CD4-positive, alpha-beta memory T cell (primary cell): Measurements from ENCODE around the gene DICER1. TPM values are rescaled to one million over a fixed set of nuclear protein-coding genes. Genes with fewer than 3 reads are reported as not detected.
A peak's percentile ranks its signal among the peaks of the same experiment; 100 is the strongest.

Source experiments
- CTCF ChIA-PET: fragments of 350-600 bp; sonication (Branson Sonifier 250); formaldehyde crosslinking; loops from one replicate; lab custom pipeline; 2021; ENCODE audit warnings: inconsistent platforms; ENCODE audit not compliant: partially characterized antibody; lab: Charles Lee
- POLR2A ChIA-PET: fragments of 350-600 bp; sonication (Branson Sonifier 250); formaldehyde crosslinking; loops from one replicate; lab custom pipeline; 2021; ENCODE audit not compliant: partially characterized antibody; lab: Charles Lee
- DNase-seq, 5 donors: peaks; one replicate each; pipeline versions ENCODE4 v3.0.0 to v3.0.0-alpha.2; 2020 to 2022; ENCODE audit warnings: mixed read lengths in 1 of 5
- H3K27ac ChIP-seq: one replicate; pipeline ENCODE4 v1.7.0; 2013; ENCODE audit warnings: low read depth, low read length
- H3K27me3 ChIP-seq: 2 replicates; pipeline ENCODE4 v1.7.0; 2013; ENCODE audit warnings: mild to moderate bottlenecking, low read length, moderate library complexity; ENCODE audit not compliant: insufficient read depth
- H3K36me3 ChIP-seq: 2 replicates; pipeline ENCODE4 v1.7.0; 2013; ENCODE audit warnings: mild to moderate bottlenecking, low read length, moderate library complexity; ENCODE audit not compliant: insufficient read depth
- H3K4me1 ChIP-seq: 2 replicates; pipeline ENCODE4 v1.7.0; 2013; ENCODE audit warnings: mild to moderate bottlenecking, low read length, moderate library complexity; ENCODE audit not compliant: insufficient read depth
- H3K4me3 ChIP-seq, 2 donors: one replicate each; pipeline ENCODE4 v1.7.0; 2013; ENCODE audit warnings: low read length in 2 of 2, mild to moderate bottlenecking in 1 of 2
- H3K9me3 ChIP-seq, 2 donors: one replicate each; pipeline ENCODE4 v1.7.0; 2013; ENCODE audit warnings: low read length in 2 of 2, control low read depth in 1 of 2; ENCODE audit not compliant: control insufficient read depth in 1 of 2
- H3K27ac Mint-ChIP-seq, 7 donors: one replicate each; pipeline ENCODE4 v1.8.0; 2020 to 2021; ENCODE audit warnings: mixed read lengths in 7 of 7, mild to moderate bottlenecking in 6 of 7, inconsistent platforms in 3 of 7, moderate library complexity in 3 of 7
- H3K27me3 Mint-ChIP-seq, 2 donors: one replicate each; pipeline ENCODE4 v1.8.0; 2020 to 2021; ENCODE audit warnings: mixed read lengths in 2 of 2
- H3K36me3 Mint-ChIP-seq, 2 donors: one replicate each; pipeline ENCODE4 v1.8.0; 2020 to 2021; ENCODE audit warnings: mixed read lengths in 2 of 2, inconsistent platforms in 1 of 2, mild to moderate bottlenecking in 1 of 2
- H3K4me1 Mint-ChIP-seq, 4 donors: one replicate each; pipeline ENCODE4 v1.8.0; 2020 to 2021; ENCODE audit warnings: mixed read lengths in 4 of 4, mild to moderate bottlenecking in 1 of 4
- H3K4me3 Mint-ChIP-seq, 8 donors: one replicate each; pipeline ENCODE4 v1.8.0; 2020 to 2021; ENCODE audit warnings: mixed read lengths in 8 of 8, mild to moderate bottlenecking in 7 of 8, moderate library complexity in 6 of 8, inconsistent platforms in 3 of 8
- H3K9me3 Mint-ChIP-seq, 8 donors: one replicate each; pipeline ENCODE4 v1.8.0; 2020 to 2021; ENCODE audit warnings: mixed read lengths in 8 of 8, mild to moderate bottlenecking in 5 of 8, inconsistent platforms in 3 of 8, moderate library complexity in 1 of 8
- intact Hi-C: fragments of 100-400 bp; cut with micrococcal nuclease; formaldehyde crosslinking; loops from one replicate; pipeline ENCODE4 v1.15.1; 2023
- polyA plus RNA-seq, 2 donors: library from polyadenylated mRNA; unstranded; fragments of 300-500 nt; fragmentation: Illumina TruSeq; gene quantifications; one replicate each; pipeline ENCODE4 v1.2.3, GENCODE V29; 2021
- total RNA-seq, 2 experiments: library from RNA; stranded (reverse); gene quantifications; one replicate each; pipeline ENCODE4 v1.2.3, GENCODE V29; 2021

DICER1 gene
- total and polyA plus RNA-seq, 4 experiments from 2014 or later, result 8.8 to 62.8 (median 36.8) TPM

DNA sequence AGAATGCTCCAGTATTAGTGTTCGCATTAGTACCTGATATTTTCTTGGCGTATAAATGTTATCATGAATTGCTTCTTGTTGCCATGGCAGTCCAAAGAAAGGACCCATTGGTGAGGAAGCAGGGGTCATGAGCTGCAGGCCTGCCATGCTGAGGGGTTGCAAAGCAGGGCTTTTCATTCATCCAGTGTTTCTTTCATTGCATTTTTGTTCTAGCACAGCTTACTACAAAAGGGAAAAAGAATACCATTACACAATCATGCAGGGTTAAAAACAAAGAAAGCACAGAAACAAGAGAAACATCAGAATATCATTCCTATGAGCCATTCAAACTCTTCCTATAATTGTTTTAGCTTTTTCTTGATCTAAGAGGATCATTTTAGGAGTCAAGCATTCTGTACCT, 24.0 kb downstream of the DICER1 start:
- Mint-ChIP-seq H3K4me3 (no peak overlapping the region), H3K36me3 (peaks cover 50 to 56% of the 10 kb centered on the region in 2 donors), H3K27ac (peak overlapping the region in 2 of 7 donors; percentile 11 to 25), H3K9me3 (no peaks in the 10 kb centered on the region), H3K4me1 (peaks cover 23 to 50% (median 33%) of the 10 kb centered on the region in 4 donors), H3K27me3 (no peaks in the 10 kb centered on the region)
- POLR2A ChIA-PET, result no interaction called here
- peaks cover 17% of the 10 kb centered on the region for H3K36me3 ChIP-seq
- no peaks in the 10 kb centered on the region for H3K9me3 ChIP-seq
- peaks cover 20% of the 10 kb centered on the region for H3K4me1 ChIP-seq
- DNase-seq, result no peak
- no peak overlapping the region for H3K4me3 ChIP-seq
- intact Hi-C loops, result no loop called here
- no peak overlapping the region for H3K27ac ChIP-seq
- CTCF ChIA-PET, result no interaction called here
- H3K27me3 ChIP-seq, result no peaks in the 10 kb centered on the region

GRCh38 chr14:95132760-95133159, 24.6 kb downstream of the DICER1 start:
- peaks cover 23 to 48% (median 32%) of the 10 kb centered on the region in 4 donors for H3K4me1 Mint-ChIP-seq
- Histone ChIP-seq H3K27ac (no peak overlapping the region), H3K4me1 (peaks cover 16% of the 10 kb centered on the region), H3K36me3 (peaks cover 17% of the 10 kb centered on the region), H3K27me3 (no peaks in the 10 kb centered on the region), H3K9me3 (no peaks in the 10 kb centered on the region), H3K4me3 (no peak overlapping the region)
- ChIA-PET CTCF (no interaction called here), POLR2A (interaction anchor here (1.7 kb wide), 1 partner anchor 25 kb away, joined by 4 read pairs; the partner anchor contains the start of gene DICER1)
- intact Hi-C loops, result no loop called here
- H3K27ac Mint-ChIP-seq, result peak overlapping the region in 3 of 7 donors; percentile 25 to 69 (median 42)
- H3K27me3 Mint-ChIP-seq, result no peaks in the 10 kb centered on the region
- H3K36me3 Mint-ChIP-seq, result peaks cover 54 to 58% of the 10 kb centered on the region in 2 donors
- no peak overlapping the region for H3K4me3 Mint-ChIP-seq
- DNase-seq, result no peak
- H3K9me3 Mint-ChIP-seq, result no peaks in the 10 kb centered on the region

- intact Hi-C loops, result no loop called here
These were observed 26.8 kb downstream of the DICER1 start for GRCh38 chr14:95130549-95130948.

DNA sequence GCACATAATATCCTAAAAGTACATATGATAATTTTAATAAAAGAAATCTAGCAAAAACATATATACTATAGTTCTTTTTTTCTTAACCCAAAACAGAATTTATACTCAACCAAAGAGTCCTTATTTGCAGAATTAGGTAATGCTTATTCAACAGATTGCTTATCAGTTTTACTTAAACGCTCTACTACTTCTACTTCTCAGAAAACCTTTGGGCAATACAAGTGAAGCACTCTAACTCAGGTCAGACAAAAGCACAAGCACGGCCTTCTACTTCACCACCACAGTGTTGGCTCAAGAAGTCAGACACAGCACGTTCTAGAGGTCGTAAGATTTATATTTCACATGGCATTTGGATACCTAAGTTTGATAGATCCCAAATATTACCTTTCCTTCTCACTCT, 29.2 kb downstream of the DICER1 start:
- Histone ChIP-seq H3K9me3 (no peaks in the 10 kb centered on the region), H3K4me1 (no peaks in the 10 kb centered on the region), H3K27me3 (no peaks in the 10 kb centered on the region), H3K4me3 (no peak overlapping the region), H3K27ac (no peak overlapping the region), H3K36me3 (peaks cover 23% of the 10 kb centered on the region)
- CTCF ChIA-PET, result no interaction called here
- DNase-seq, result no peak
- POLR2A ChIA-PET, result no interaction called here
- H3K27me3 Mint-ChIP-seq, result no peaks in the 10 kb centered on the region
- H3K4me1 Mint-ChIP-seq, result peaks cover 9 to 16% (median 15%) of the 10 kb centered on the region in 4 donors
- peaks cover 70 to 77% of the 10 kb centered on the region in 2 donors for H3K36me3 Mint-ChIP-seq
- intact Hi-C loops, result no loop called here
- H3K27ac Mint-ChIP-seq, result peak overlapping the region in 2 of 7 donors; percentile 15 to 26
- H3K9me3 Mint-ChIP-seq, result no peaks in the 10 kb centered on the region
- no peak overlapping the region for H3K4me3 Mint-ChIP-seq

More at GRCh38 chr14:95130549-95130948, 26.8 kb downstream of the DICER1 start:
- DNase-seq, result no peak
- CTCF ChIA-PET, result no interaction called here
- Histone ChIP-seq H3K4me1 (no peaks in the 10 kb centered on the region), H3K27me3 (no peaks in the 10 kb centered on the region), H3K9me3 (no peaks in the 10 kb centered on the region), H3K27ac (no peak overlapping the region), H3K4me3 (no peak overlapping the region), H3K36me3 (peaks cover 17% of the 10 kb centered on the region)
- H3K27ac Mint-ChIP-seq, result peak overlapping the region in 1 of 7 donors; percentile 31
- no peaks in the 10 kb centered on the region for H3K9me3 Mint-ChIP-seq
- no peak overlapping the region for H3K4me3 Mint-ChIP-seq
- H3K36me3 Mint-ChIP-seq, result peaks cover 58 to 68% of the 10 kb centered on the region in 2 donors
- POLR2A ChIA-PET, result no interaction called here
- peaks cover 15 to 27% (median 19%) of the 10 kb centered on the region in 4 donors for H3K4me1 Mint-ChIP-seq
- H3K27me3 Mint-ChIP-seq, result no peaks in the 10 kb centered on the region

- H3K4me3 ChIP-seq, result no peak overlapping the region
- no peak overlapping the region for H3K27ac ChIP-seq
- peaks cover 17% of the 10 kb centered on the region for H3K36me3 ChIP-seq
- intact Hi-C loops, result no loop called here
- ChIA-PET POLR2A (interaction anchor here (1.4 kb wide), 1 partner anchor 10 kb away, joined by 3 read pairs; no protein-coding TSS in a partner anchor), CTCF (no interaction called here)
- no peaks in the 10 kb centered on the region for H3K27me3 ChIP-seq
- peaks cover 70 to 78% of the 10 kb centered on the region in 2 donors for H3K36me3 Mint-ChIP-seq
- no peak for DNase-seq
- H3K4me1 Mint-ChIP-seq, result peaks cover 9 to 16% (median 15%) of the 10 kb centered on the region in 4 donors
- H3K9me3 ChIP-seq, result no peaks in the 10 kb centered on the region
- H3K27me3 Mint-ChIP-seq, result no peaks in the 10 kb centered on the region
- H3K4me3 Mint-ChIP-seq, result no peak overlapping the region
- no peaks in the 10 kb centered on the region for H3K9me3 Mint-ChIP-seq
- H3K27ac Mint-ChIP-seq, result no peak overlapping the region
- no peaks in the 10 kb centered on the region for H3K4me1 ChIP-seq
These were observed 29.8 kb downstream of the DICER1 start for GRCh38 chr14:95127531-95127911.

DNA sequence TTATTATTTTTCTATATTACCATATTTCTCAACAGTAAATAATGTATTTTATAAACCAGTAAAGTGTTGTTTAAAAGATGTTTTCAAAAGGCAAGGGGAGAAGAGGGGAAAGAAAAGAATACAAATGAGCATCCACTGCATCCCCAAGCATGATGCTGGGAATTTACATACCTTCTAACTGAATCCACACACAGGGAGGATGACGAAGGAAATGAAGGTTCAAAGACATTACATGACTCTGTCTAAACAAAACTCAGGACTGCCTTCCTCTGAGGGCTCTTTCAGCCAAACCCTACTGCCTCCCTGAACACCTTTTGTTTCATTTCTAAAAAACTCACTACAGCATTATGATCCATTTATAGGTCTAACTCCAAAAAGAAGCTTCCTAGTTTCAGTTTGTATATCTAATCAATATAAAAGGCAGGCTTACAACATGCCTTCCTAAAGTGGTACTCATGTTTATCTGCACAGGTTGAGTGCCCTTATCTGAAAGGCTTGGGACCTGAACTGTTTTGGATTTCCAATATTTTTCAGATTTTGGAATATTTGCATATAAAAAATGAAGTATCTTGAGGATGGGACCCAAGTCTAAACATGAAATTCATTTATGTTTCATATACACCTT, 30.3 kb downstream of the DICER1 start:
- no peaks in the 10 kb centered on the region for H3K27me3 Mint-ChIP-seq
- Histone ChIP-seq H3K9me3 (no peaks in the 10 kb centered on the region), H3K27ac (no peak overlapping the region), H3K27me3 (no peaks in the 10 kb centered on the region), H3K4me3 (no peak overlapping the region), H3K36me3 (peaks cover 12% of the 10 kb centered on the region), H3K4me1 (no peaks in the 10 kb centered on the region)
- ChIA-PET CTCF (no interaction called here), POLR2A (interaction anchor here (1.4 kb wide), 1 partner anchor 10 kb away, joined by 3 read pairs; no protein-coding TSS in a partner anchor)
- intact Hi-C loops, result no loop called here
- no peak for DNase-seq
- H3K27ac Mint-ChIP-seq, result peak overlapping the region in 3 of 7 donors; percentile 12 to 82 (median 69)
- H3K4me3 Mint-ChIP-seq, result no peak overlapping the region
- H3K4me1 Mint-ChIP-seq, result peaks cover 9 to 20% (median 16%) of the 10 kb centered on the region in 4 donors
- peaks cover 68 to 78% of the 10 kb centered on the region in 2 donors for H3K36me3 Mint-ChIP-seq
- no peaks in the 10 kb centered on the region for H3K9me3 Mint-ChIP-seq

GRCh38 chr14:95125915-95126314, 31.4 kb downstream of the DICER1 start:
- Mint-ChIP-seq H3K27me3 (no peaks in the 10 kb centered on the region), H3K4me1 (peaks cover 9 to 22% (median 15%) of the 10 kb centered on the region in 4 donors), H3K4me3 (no peak overlapping the region), H3K27ac (peak overlapping the region in 3 of 7 donors; percentile 17 to 36 (median 36)), H3K36me3 (peaks cover 66 to 79% of the 10 kb centered on the region in 2 donors), H3K9me3 (no peaks in the 10 kb centered on the region)
- POLR2A ChIA-PET, result no interaction called here
- Histone ChIP-seq H3K36me3 (peaks cover 12% of the 10 kb centered on the region), H3K4me1 (no peaks in the 10 kb centered on the region), H3K27me3 (no peaks in the 10 kb centered on the region), H3K27ac (no peak overlapping the region), H3K9me3 (no peaks in the 10 kb centered on the region), H3K4me3 (no peak overlapping the region)
- intact Hi-C loops, result no loop called here
- no peak for DNase-seq
- CTCF ChIA-PET, result no interaction called here
